Loucy (cell line): Measurements from ENCODE around the gene ARHGDIG.
"Not testable (repeated sequence)": the region's sequence is repeated elsewhere in the genome, so short reads cannot be mapped to it uniquely, and the experiment has no call there.

Source experiments
- H2AFZ ChIP-seq: fragments of 200-600 bp; sonication (generic); 2 replicates; pipeline ENCODE4 v1.6.0; 2016; ENCODE audit warnings: antibody characterized with exemption, mild to moderate bottlenecking, low read length, moderate library complexity
- H3F3A ChIP-seq: fragments of 200-600 bp; 2 replicates; pipeline ENCODE4 v1.6.0; 2016; ENCODE audit warnings: antibody characterized with exemption, low read depth, mild to moderate bottlenecking
- H3K27me3 ChIP-seq: fragments of 200-600 bp; sonication (generic); 2 replicates; pipeline ENCODE4 v1.6.1; 2014; ENCODE audit warnings: low read length, mild to moderate bottlenecking; ENCODE audit not compliant: insufficient read depth, poor library complexity, severe bottlenecking
- H3K36me3 ChIP-seq: fragments of 200-600 bp; sonication (generic); 2 replicates; pipeline ENCODE4 v1.6.1; 2016; ENCODE audit warnings: low read length; ENCODE audit not compliant: insufficient read depth
- H3K4me1 ChIP-seq: fragments of 200-600 bp; sonication (generic); 2 replicates; pipeline ENCODE4 v1.5.1; 2014; ENCODE audit warnings: low read length, mild to moderate bottlenecking; ENCODE audit not compliant: insufficient read depth, poor library complexity, severe bottlenecking
- H3K4me2 ChIP-seq: fragments of 200-600 bp; sonication (generic); 2 replicates; pipeline ENCODE4 v1.6.0; 2014; ENCODE audit warnings: antibody characterized with exemption, low read length, low read depth, mild to moderate bottlenecking; ENCODE audit not compliant: poor library complexity, severe bottlenecking
- H3K4me3 ChIP-seq: fragments of 200-600 bp; sonication (generic); 2 replicates; pipeline ENCODE4 v1.5.1; 2014; ENCODE audit warnings: low read length, mild to moderate bottlenecking, mixed read lengths; ENCODE audit not compliant: poor library complexity, severe bottlenecking
- H3K79me2 ChIP-seq: fragments of 200-600 bp; sonication (generic); 2 replicates; pipeline ENCODE4 v1.6.1; 2014; ENCODE audit warnings: low read length; ENCODE audit not compliant: insufficient read depth
- H3K9ac ChIP-seq: fragments of 200-600 bp; sonication (generic); 2 replicates; pipeline ENCODE4 v1.6.0; 2014; ENCODE audit warnings: mild to moderate bottlenecking, low read depth, low read length, moderate library complexity; ENCODE audit not compliant: poor library complexity, severe bottlenecking
- H3K9me2 ChIP-seq: fragments of 200-600 bp; sonication (generic); replicated peaks from 2 replicates; pipeline ENCODE4 v1.6.1; 2016; ENCODE audit warnings: low read depth, low read length, mixed read lengths
- H3K9me3 ChIP-seq: fragments of 200-600 bp; sonication (generic); 2 replicates; pipeline ENCODE4 v1.6.1; 2014; ENCODE audit warnings: mild to moderate bottlenecking, antibody characterized with exemption, low read length, low read depth; ENCODE audit not compliant: insufficient read depth
- H4K20me1 ChIP-seq: fragments of 200-600 bp; sonication (generic); 2 replicates; pipeline ENCODE4 v1.6.0; 2014; ENCODE audit warnings: antibody characterized with exemption, low read length, mild to moderate bottlenecking; ENCODE audit not compliant: insufficient read depth, poor library complexity, severe bottlenecking
- CTCF ChIP-seq: fragments of 200-600 bp; sonication (generic); conservative IDR thresholded peaks from 2 replicates; pipeline ENCODE4 v1.5.1; 2014; ENCODE audit warnings: mild to moderate bottlenecking, antibody characterized with exemption, low read length
- EZH2phosphoT487 ChIP-seq: fragments of 200-600 bp; IDR thresholded peaks from 2 replicates; pipeline ENCODE4 v1.6.1; 2018; ENCODE audit warnings: antibody characterized with exemption, mild to moderate bottlenecking, moderate library complexity, borderline replicate concordance

ARHGDIG gene

GRCh38 chr16:325375-326145 lies 45.2 kb downstream of the ARHGDIG start:
- Histone ChIP-seq H4K20me1 (no peaks in the 10 kb centered on the region), H3K36me3 (no peaks in the 10 kb centered on the region), H3F3A (no peaks in the 10 kb centered on the region), H3K79me2 (peaks cover 54% of the 10 kb centered on the region; the same call in 1 of the 2 replicates), H3K9me3 (no peaks in the 10 kb centered on the region), H3K9ac (peak overlapping the region; percentile 52), H2AFZ (no peak overlapping the region), H3K27me3 (no peaks in the 10 kb centered on the region), H3K4me1 (peaks cover 30% of the 10 kb centered on the region), H3K4me2 (peak overlapping the region; percentile 68), H3K9me2 (no peaks in the 10 kb centered on the region), H3K4me3 (peak overlapping the region; percentile 65)
- TF ChIP-seq CTCF (no peak), EZH2phosphoT487 (no peak)

- Histone ChIP-seq H3K9me3 (no peaks in the 10 kb centered on the region), H3K9me2 (no peaks in the 10 kb centered on the region), H3K36me3 (no peaks in the 10 kb centered on the region), H3K4me3 (no peak overlapping the region), H2AFZ (no peak overlapping the region), H3K4me2 (no peak overlapping the region), H3F3A (no peaks in the 10 kb centered on the region), H3K79me2 (peaks cover 52% of the 10 kb centered on the region), H3K4me1 (peaks cover 20% of the 10 kb centered on the region), H4K20me1 (no peaks in the 10 kb centered on the region), H3K9ac (no peak overlapping the region), H3K27me3 (no peaks in the 10 kb centered on the region)
- TF ChIP-seq EZH2phosphoT487 (no peak), CTCF (no peak)
Measured at GRCh38 chr16:330741-331140, 50.4 kb downstream of the ARHGDIG start.

GRCh38 chr16:331181-331814 lies 50.9 kb downstream of the ARHGDIG start:
- H4K20me1 ChIP-seq, H3K27me3 ChIP-seq, H3K9me2 ChIP-seq, H2AFZ ChIP-seq, H3K36me3 ChIP-seq, H3F3A ChIP-seq, H3K9ac ChIP-seq, H3K4me3 ChIP-seq, H3K9me3 ChIP-seq, H3K4me2 ChIP-seq: not testable (repeated sequence)
- Histone ChIP-seq H3K79me2 (peaks cover 55% of the 10 kb centered on the region), H3K4me1 (peaks cover 19% of the 10 kb centered on the region)
